OCI-M2 (cell line): ENCODE measurements around the gene CEACAM16.
"Not testable (repeated sequence)": the region's sequence is repeated elsewhere in the genome, so short reads cannot be mapped to it uniquely, and the experiment has no call there.

ENCODE experiments used
- DNase-seq: peaks from one replicate; lab custom pipeline; 2025; ENCODE audit not compliant: unreplicated experiment; lab: John Stamatoyannopoulos, UW

CEACAM16 gene

DNA sequence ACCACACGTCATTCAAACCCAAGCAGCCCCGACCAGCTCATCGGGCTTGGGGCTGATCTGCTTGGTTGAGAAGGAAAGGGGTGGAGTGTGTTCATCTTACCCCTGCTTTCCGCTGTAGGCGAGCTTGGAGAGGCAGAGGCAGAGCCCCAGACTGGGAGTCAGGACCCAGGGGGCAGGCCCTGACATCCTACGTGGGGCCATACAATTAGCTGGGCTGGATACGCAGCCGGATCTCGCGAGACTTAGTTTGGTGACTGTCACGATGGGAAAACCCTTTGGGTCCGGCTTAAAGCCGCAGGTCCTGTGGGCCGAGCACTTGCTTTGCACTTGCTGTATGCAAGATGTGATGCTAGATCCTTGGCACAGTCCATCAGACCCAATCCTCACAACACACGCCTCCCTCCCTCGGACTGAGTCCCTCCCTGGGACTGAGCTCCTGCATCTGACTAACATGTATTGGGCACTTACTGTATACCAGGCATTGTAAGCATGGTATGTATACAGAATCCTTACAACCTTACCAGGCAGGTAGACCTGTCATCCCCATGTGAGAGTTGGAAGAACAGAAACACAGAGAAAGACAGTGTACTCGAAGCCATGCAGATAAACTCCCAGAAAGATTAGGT lies 3.7 kb downstream of the CEACAM16 start:
- no peak for DNase-seq

DNA sequence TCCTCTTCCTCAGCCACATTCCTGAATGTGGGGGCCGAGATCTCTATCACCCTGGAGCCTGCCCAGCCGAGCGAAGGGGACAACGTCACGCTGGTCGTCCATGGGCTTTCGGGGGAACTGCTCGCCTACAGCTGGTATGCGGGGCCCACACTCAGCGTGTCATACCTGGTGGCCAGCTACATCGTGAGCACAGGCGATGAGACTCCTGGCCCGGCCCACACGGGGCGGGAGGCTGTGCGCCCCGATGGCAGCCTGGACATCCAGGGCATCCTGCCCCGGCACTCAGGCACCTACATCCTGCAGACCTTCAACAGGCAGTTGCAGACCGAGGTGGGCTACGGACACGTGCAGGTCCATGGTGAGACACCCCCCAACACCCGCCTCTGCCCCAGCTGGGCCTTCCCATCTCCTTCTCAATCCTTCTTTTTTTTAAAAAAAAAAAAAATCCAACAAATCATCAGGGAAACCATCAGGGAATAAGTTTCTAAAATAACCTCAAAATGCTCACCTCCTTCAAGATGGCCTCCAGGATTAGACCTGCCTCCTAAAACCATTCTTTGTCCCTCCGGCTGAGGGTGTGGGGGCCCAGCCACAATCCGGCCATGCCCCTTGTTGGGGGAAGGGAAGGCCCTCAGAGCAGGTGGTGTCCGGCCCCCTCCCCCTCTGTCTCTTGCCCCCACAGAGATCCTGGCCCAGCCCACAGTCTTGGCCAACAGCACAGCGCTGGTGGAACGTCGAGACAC lies 4.6 kb downstream of the CEACAM16 start:
- no peak for DNase-seq

DNA sequence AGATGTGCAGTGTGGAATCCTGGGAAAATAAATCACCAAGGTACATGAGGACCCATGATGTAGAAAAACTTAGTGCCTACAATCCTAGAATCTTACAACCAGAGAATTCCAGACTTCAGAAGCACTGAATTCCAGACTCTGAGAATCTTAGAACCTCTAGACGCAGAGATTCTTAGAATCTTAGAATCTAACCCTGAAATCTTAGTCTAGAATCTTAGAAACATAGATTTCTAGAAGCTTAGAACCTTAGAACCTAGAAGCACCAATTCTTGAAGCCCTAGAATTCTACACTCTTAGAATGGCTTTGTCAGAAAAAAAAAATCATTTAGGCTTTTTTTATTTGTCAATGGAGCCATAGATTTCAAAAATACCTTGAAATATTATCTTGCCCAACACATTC lies 6.0 kb downstream of the CEACAM16 start:
- DNase-seq, result no peak

DNA sequence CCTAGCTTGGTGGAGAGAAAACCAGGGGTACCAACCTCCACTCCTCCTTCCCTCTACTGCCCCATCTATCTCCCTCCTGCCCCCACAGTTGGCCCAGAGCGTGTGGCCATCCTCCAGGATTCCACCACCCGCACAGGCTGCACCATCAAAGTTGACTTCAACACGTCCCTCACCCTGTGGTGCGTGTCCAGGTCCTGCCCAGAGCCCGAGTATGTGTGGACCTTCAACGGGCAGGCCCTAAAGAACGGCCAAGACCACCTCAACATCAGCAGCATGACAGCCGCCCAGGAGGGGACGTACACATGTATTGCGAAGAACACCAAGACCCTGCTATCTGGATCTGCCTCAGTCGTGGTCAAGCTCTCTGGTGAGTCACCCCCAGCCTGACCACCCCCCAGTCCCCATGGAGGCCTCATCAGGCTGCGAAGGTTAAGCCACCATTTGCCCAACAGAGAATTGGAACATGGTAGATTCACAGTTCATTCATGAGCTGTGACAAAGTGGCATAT lies 6.6 kb downstream of the CEACAM16 start:
- DNase-seq, result no peak

DNA sequence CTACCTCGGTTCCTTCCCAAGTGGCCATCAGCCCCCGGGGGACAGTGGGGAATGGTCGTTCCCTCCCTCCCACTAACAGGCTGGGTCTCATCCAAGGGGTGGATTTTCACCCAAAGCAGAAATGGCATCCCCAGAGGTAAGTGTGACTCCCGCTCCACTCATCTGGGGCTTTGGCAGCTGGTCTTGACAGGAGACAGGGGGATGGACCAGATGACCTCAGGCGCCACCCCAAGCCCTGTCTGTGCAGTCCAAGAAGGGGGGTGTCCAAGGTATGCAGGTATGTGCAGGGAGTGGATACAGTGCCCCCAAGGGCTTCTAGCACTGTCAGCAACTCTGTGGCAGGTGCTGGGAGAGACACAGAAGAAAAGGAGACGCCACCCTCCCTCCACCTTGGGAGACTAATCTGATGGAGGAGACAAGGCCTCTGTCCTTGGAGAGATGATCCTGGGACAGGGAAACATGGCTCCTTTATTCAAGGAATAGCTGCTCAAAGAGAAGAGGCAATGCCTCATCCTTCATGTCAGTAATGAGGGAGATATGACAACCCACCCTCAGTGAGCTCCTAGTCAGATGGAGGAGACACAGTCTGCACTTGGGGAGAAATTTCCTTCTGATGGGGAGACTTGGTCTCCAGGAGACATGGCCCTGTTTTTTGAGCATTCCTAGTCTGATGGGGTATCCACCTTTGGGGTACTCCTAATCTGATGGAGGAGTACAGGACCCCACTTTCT lies 7.7 kb downstream of the CEACAM16 start:
- no peak for DNase-seq

DNA sequence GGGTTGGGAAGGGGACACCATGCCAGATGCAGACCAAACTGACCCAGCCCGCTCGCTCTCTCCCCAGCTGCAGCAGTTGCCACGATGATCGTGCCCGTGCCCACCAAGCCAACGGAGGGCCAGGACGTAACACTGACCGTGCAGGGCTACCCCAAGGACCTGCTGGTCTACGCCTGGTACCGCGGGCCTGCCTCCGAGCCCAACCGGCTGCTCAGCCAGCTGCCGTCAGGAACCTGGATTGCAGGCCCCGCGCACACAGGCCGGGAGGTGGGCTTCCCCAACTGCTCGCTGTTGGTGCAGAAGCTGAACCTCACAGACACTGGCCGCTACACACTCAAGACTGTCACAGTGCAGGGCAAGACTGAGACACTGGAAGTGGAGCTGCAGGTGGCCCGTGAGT lies 8.8 kb downstream of the CEACAM16 start:
- DNase-seq, result no peak

DNA sequence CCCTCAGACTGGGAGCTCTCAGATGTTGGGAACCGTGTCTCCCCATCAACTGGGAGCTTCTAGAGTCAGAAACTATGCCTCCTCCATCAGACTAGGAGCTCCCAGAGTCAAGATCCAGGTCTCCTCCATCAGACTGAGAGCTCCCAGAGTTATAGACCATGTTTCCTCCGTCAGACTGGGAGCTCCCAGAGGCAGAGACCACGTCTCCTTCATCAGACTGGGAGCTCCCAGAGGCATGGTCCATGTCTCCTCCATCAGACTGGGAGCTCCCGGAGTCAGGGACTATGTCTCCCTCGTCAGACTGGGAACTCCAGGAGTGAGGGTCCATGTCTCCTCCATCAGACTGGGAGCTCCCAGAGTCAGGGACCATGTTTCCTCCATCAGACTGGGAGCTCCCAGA lies 10.0 kb downstream of the CEACAM16 start:
- DNase-seq, result no peak

DNA sequence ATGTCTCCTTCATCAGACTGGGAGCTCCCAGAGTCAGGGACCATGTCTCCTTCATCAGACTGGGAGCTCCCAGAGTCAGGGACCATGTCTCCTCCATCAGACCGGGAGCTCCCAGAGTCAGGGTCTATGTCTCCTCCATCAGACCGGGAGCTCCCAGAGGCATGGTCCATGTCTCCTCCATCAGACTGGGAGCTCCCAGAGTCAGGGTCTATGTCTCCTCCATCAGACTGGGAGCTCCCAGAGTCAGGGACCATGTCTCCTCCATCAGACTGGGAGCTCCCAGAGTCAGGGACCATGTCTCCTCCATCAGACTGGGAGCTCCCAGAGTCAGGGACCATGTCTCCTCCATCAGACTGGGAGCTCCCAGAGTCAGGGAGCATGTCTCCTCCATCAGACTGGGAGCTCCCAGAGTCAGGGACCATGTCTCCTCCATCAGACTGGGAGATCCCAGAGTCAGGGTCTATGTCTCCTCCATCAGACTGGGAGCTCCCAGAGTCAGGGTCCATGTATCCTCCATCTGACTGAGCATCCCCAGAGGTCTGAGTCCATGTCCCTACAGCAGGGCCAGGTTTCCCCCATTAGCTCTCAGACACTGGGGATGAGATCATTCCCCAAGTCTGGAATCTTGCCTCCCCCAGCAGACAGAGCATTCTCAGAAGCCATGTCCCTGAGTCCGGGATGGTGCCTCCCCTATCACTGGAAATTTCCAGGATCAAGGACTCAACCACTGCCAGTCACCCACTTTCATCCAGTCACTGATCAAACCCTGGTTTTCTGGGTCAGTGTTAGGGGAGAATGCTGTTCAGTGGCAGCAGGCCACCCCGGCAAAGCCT lies 10.7 kb downstream of the CEACAM16 start:
- not testable (repeated sequence) for DNase-seq

DNA sequence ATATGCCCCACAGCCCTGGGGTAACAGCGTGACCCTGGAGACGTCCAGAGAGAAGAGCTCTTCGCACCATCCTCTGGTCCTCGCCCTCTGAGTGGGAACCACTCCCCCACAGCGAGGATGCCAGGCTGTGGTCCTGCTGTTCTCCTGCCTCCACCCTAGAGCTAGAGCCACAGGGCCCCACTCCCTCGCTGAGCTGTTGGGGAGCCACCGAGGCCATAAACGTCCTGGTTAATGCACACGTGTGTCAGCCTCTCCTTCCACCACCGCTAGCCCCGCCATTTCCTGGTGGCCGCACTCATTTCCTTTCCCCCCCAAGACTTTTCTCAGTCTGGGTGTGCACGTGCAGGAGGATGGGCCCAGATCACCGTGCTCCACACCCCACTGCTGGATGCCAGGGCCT lies 11.5 kb downstream of the CEACAM16 start:
- DNase-seq, result no peak

DNA sequence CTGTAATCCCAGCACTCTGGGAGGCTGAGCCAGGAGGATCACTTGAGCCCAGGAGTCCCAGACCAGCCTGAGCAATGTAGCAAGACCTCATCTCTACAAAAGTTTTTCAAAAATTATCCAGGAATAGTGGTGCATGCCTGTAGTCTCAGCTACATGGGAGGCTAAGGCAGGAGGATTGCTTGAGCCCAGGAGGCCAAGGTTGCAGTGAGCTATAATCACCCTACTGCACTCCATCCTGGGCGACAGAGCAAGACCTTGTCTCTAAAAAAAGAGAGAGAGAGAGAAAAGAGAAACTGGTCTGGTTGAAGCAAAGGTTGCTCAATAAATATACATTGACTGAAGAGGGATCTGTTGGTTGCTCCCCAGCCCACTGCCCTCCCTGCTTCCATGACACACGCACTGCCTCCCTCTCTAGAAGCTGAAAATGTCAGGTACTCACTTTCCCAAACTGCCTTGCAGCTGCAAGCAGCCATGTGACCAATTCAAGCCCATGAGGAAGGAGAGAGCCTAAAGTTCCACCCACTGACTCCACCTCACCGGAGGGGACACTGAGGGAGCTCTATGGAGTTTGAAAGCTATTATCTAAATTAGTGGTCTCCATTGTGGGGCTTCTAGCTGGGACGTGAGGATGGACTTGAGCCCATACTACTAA lies 14.0 kb downstream of the CEACAM16 start:
- DNase-seq, result no peak

DNA sequence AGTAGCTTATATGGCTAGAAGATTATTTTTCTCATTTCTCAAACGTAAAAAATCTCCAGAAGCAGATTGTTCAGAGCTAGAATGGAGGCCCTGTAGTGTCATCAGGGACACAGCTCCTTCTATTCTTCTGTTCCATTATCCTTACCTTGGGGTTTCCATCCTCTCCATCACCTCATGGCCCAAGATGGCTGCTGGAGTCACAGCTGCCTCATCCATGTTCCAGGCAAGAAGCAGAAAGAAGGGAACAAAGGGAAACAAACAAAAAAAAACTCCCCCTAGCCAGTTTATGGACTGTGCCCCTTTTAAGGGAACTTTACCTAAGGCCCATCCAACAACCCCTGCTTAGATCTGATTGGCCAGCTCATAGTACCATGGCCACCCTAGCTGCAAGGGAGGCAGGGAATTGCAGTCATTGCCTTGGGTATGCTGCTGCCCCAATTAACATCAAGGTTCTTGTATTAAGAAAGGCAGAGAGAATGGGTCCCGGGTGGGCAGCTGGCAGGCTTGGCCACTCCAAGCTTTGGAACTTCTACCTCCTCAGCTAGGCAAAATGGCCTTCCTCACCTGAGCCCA lies 15.7 kb downstream of the CEACAM16 start:
- no peak for DNase-seq

DNA sequence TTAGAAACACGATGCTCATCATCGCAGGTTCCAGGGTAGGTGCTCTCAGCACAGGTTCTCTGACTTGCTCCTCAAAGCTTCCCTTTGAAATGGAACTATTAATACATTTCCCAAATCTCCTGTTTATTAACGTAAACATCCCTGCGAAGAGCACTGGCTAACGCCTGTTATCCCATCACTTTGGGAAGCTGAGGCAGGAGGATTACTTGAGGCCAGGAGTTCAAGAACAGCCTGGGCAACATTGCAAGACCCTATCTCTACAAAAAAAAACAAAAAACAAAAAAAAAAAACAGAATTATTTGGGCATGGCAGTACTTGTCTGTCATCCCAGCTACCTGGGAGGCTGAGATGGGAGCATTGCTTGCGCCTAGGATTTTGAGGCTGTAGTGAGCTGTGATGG lies 18.7 kb downstream of the CEACAM16 start:
- DNase-seq, result no peak

DNA sequence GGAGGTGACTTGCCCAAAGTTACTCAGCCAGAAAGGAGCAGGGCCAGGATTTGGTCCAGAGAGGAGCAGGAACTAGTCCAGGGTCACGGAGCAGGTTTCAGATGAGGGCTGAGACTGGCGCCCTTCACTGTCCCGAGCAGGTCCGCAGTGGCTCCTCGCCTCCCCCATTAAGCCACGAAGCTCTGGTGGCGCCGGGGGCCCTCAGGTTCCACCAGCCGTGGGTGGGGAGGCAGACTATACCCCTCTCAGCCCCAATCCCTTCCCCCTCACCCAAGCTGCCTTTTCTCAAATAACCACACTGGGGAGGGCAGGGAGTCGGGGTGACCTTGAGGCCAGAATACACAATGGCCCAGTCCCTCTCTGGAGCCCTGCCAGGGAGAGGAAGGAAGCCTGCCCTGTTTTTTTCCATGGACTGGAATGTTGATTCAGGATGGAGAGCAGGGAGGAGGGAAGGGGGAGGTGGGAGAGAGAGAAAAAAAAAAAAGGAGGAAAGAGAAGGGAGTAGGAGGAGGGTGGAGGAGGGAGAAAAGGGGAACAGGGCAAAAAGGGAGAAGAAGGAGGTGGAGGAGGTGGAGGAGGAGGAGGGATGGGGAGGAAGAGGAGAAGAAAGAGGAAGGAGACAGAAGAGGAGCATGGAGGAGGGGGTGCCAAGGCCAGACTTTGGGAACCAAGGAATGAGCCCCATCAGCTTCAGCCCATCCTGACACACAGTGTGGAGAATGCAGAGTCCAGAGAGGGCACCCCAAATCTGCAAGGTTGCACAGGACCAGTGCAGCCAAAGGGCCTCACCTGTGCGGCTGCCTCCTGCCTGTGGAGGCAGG lies 19.7 kb downstream of the CEACAM16 start:
- DNase-seq, result no peak

DNA sequence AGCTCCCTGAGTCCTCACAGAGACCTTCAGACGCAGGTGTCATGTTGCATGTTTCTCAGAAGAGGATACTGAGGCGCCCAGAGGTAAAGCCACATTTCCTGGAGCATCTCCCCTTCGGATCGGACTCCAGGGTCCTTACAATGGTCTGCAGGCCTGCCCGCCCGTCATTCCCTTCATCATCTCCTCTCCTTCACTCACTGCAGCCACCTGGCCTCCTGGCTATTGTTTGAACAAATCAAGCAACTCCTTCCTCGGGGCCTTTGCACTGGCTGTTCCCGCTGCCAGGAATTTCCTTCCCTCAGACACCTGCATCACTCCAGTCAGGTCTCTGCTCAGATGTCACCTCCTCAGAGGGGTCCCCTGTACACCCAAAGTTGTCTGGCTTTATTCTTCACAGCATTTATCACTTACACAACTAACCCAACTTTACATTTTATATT lies 20.3 kb downstream of the CEACAM16 start:
- DNase-seq, result no peak

DNA sequence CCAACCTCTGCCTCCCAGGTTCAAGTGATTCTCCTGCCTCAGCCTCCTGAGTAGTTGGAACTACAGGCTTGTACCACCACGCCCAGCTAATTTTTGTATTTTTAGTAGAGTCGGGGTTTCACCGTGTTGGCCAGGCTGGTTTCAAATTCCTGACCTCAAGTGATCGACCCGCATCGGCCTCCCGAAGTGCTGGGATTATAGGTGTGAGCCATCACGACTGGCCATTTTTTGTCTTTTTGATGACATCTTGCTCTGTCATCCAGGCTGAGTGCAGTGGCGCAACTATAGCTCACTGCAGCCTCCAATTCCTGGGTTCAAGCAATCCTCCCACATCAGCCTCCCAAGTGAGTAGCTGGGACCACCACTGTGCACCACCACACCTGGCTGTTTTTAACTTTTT lies 21.4 kb downstream of the CEACAM16 start:
- DNase-seq, result not testable (repeated sequence)

DNA sequence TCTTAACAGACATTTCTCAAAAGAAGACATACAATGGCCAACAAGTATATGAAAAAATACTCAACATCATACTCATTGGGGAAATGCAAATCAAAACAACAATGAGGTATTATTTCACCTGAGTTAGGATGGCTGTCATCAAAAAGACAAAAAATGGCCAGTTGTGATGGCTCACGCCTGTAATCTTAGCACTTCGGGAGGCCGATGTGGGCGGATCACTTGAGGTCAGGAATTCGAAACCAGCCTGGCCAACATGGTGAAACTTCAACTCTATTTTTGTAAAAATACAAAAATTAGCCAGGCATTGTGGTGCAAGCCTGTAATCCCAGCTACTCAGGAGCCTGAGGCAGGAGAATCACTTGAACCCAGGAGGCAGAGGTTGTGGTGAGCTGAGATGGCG lies 22.0 kb downstream of the CEACAM16 start:
- no peak for DNase-seq

DNA sequence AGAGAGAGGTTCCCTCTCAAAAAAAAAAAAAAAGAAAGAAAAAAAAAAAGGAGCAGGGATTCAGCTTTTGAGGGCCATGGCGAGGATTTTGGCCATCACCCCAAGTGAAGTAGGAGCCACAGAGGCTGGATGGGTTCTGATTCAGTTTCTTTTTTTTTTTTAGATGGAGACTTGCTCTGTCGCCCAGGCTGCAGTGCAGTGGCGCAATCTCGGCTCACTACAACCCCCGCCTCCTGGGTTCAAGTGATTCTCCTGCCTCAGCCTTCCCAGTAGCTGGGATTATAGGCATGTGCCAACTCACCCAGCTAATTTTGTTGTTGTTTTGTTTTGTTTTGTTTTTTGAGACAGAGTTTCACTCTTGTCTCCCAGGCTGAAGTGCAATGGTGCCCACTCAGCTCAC lies 22.4 kb downstream of the CEACAM16 start:
- DNase-seq, result not testable (repeated sequence)

DNA sequence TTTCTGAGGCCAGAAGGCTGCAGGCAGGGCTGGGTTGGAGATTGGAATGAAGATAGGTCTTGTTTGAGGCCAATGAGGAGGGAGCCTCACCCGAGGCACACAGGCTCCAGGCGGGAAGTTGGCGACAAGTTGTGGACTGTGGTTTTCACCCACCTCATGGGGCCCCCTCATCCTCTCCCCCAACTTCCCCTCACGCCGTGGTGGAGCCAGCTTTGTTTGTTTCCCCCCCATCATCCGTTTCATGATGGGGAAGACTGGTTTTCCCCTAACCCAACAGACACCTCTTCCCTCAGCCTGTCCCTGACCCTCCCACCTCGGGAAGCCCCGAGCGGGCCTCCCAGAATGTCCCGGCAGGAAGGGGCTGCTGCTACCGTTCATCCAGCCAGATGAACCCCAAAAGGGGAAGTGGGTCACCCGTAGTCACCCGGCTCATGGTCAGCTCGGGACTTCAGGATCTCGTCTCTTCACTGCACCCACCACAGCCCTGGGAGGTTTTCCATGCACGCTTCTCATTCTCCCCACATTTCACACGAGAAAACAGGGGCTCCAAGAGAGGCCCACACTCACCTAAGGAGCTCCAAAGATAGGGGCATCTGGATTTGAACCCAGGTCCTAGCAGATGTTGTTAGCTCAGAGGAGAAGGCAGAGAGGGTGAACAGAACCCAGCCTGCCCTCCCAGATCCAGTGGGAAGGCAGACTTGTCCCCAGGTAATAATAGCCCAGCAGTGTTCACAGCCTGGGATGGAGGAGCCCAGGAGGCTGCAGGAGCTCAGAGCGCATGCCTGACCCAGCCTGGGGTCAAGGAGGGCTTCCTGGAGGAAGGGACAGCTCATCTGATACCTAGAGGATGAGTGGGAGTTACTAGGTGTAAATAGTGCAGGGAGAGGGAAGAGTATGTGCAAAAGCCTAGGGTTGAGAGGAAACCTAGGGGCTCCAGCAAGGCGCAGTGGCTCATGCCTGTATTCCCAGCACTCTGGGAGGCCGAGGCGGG lies 23.5 kb downstream of the CEACAM16 start:
- DNase-seq, result no peak
